RWPE2 (cell line): Measurements from ENCODE around the gene RPTOR.
A peak's percentile ranks its signal among the peaks of the same experiment; 100 is the strongest.

ENCODE experiments used
- ATAC-seq: fragments of 200-7000 bp; cut with Tn5 transposase; 3 replicates; pipeline ENCODE4 v1.9.1; 2021; ENCODE audit warnings: low read depth
- DNase-seq: peaks from one replicate; pipeline ENCODE4 v3.0.0-alpha.2; 2020; ENCODE audit warnings: low spot score
- H3K27ac ChIP-seq: fragments of 450-650 bp; 2 replicates; pipeline ENCODE4 v1.5.1; 2017; ENCODE audit warnings: mild to moderate bottlenecking; ENCODE audit not compliant: poor library complexity, severe bottlenecking
- H3K27me3 ChIP-seq: fragments of 250-450 bp; sonication (Bioruptor Pico); 2 replicates; pipeline ENCODE4 v1.5.1; 2021; ENCODE audit warnings: mild to moderate bottlenecking, moderate library complexity; ENCODE audit not compliant: insufficient read depth, poor library complexity, severe bottlenecking
- H3K36me3 ChIP-seq: fragments of 250-450 bp; sonication (Bioruptor Pico); 2 replicates; pipeline ENCODE4 v1.5.1; 2020; ENCODE audit warnings: low read depth, mild to moderate bottlenecking, moderate library complexity
- H3K4me1 ChIP-seq: fragments of 250-450 bp; sonication (Bioruptor Pico); 2 replicates; pipeline ENCODE4 v1.5.1; 2021; ENCODE audit warnings: mild to moderate bottlenecking, moderate library complexity; ENCODE audit not compliant: insufficient read depth, poor library complexity, severe bottlenecking
- H3K4me3 ChIP-seq: fragments of 250-450 bp; sonication (Bioruptor Pico); 2 replicates; pipeline ENCODE4 v1.5.1; 2021; ENCODE audit warnings: mild to moderate bottlenecking, moderate library complexity; ENCODE audit not compliant: severe bottlenecking
- H3K9me3 ChIP-seq: fragments of 250-450 bp; sonication (Bioruptor Pico); 2 replicates; pipeline ENCODE4 v1.5.1; 2021; ENCODE audit warnings: mild to moderate bottlenecking, moderate library complexity; ENCODE audit not compliant: severe bottlenecking
- CTCF ChIP-seq: fragments of 450-650 bp; IDR thresholded peaks from one replicate; pipeline ENCODE4 v1.5.1; 2017; ENCODE audit warnings: mild to moderate bottlenecking, moderate library complexity; ENCODE audit not compliant: poor library complexity, severe bottlenecking

RPTOR gene

GRCh38 chr17:80946449-80946848 is 401.8 kb downstream of the RPTOR start:
- H3K4me1 ChIP-seq = no peaks in the 10 kb centered on the region
- no peak for TF ChIP-seq CTCF
- no peak for ATAC-seq
- no peaks in the 10 kb centered on the region for H3K9me3 ChIP-seq
- DNase-seq = peak; percentile 32
- no peaks in the 10 kb centered on the region for H3K27me3 ChIP-seq
- H3K27ac ChIP-seq = no peak overlapping the region
- peaks cover 19% of the 10 kb centered on the region for H3K36me3 ChIP-seq
- H3K4me3 ChIP-seq = no peak overlapping the region

- TF ChIP-seq CTCF = no peak
- no peaks in the 10 kb centered on the region for H3K9me3 ChIP-seq
- H3K4me3 ChIP-seq = no peak overlapping the region
- H3K4me1 ChIP-seq = no peaks in the 10 kb centered on the region
- peaks cover 19% of the 10 kb centered on the region for H3K36me3 ChIP-seq
- ATAC-seq = no peak
- no peaks in the 10 kb centered on the region for H3K27me3 ChIP-seq
- no peak for DNase-seq
- no peak overlapping the region for H3K27ac ChIP-seq
Measured at GRCh38 chr17:80947200-80947940, 402.7 kb downstream of the RPTOR start.

- no peak for TF ChIP-seq CTCF
- no peaks in the 10 kb centered on the region for H3K4me1 ChIP-seq
- H3K27ac ChIP-seq = no peak overlapping the region
- ATAC-seq (no peak), DNase-seq (peak; percentile 69)
- no peaks in the 10 kb centered on the region for H3K27me3 ChIP-seq
- H3K4me3 ChIP-seq = no peak overlapping the region
- no peaks in the 10 kb centered on the region for H3K9me3 ChIP-seq
- peaks cover 19% of the 10 kb centered on the region for H3K36me3 ChIP-seq
Measured at GRCh38 chr17:80948019-80948975, 403.7 kb downstream of the RPTOR start.

- DNase-seq = no peak
- no peak overlapping the region for H3K27ac ChIP-seq
- no peak overlapping the region for H3K4me3 ChIP-seq
- H3K4me1 ChIP-seq = no peaks in the 10 kb centered on the region
- peaks cover 19% of the 10 kb centered on the region for H3K36me3 ChIP-seq
- 0 out of 3 replicates have a peak, but pooled peaks have one; percentile 11 for ATAC-seq
- no peaks in the 10 kb centered on the region for H3K9me3 ChIP-seq
- TF ChIP-seq CTCF = no peak
- H3K27me3 ChIP-seq = no peaks in the 10 kb centered on the region
Measured at GRCh38 chr17:80948976-80949450, 404.4 kb downstream of the RPTOR start.
